ENCODE data around the gene DYNC1H1.
"Not testable (repeated sequence)": the region's sequence is repeated elsewhere in the genome, so short reads cannot be mapped to it uniquely, and the experiment has no call there.

The DYNC1H1 gene

GRCh38 chr14:101963656-101964296 is 597 bp upstream of the DYNC1H1 start:
- no peak for DNase-seq (ENCODE audit: low read depth in 3 of 3)

- DNase-seq (ENCODE audit: low read depth in 3 of 3) = peak in 2 of 3 donors; percentile 30 to 44
Observed at GRCh38 chr14:101965181-101965544, 790 bp downstream of the DYNC1H1 start.

GRCh38 chr14:101965770-101966722 is 1.7 kb downstream of the DYNC1H1 start:
- no peak for DNase-seq (ENCODE audit: low read depth in 3 of 3)

- no peak for DNase-seq (ENCODE audit: low read depth in 3 of 3)
Observed at GRCh38 chr14:101966742-101967141, 2.4 kb downstream of the DYNC1H1 start.

- DNase-seq (ENCODE audit: low read depth in 3 of 3) = no peak
Observed at GRCh38 chr14:101968186-101968585, 3.8 kb downstream of the DYNC1H1 start.

- DNase-seq (ENCODE audit: low read depth in 3 of 3) = no peak
Observed at GRCh38 chr14:101969481-101969880, 5.1 kb downstream of the DYNC1H1 start.

GRCh38 chr14:101970830-101971400 is 6.5 kb downstream of the DYNC1H1 start:
- no peak for DNase-seq (ENCODE audit: low read depth in 3 of 3)

GRCh38 chr14:101971458-101971857 is 7.1 kb downstream of the DYNC1H1 start:
- DNase-seq (ENCODE audit: low read depth in 3 of 3) = not testable (repeated sequence)

GRCh38 chr14:101972126-101972866 is 7.9 kb downstream of the DYNC1H1 start:
- DNase-seq (ENCODE audit: low read depth in 3 of 3) = no peak

- no peak for DNase-seq (ENCODE audit: low read depth in 3 of 3)
Observed at GRCh38 chr14:101973356-101973755, 9.0 kb downstream of the DYNC1H1 start.

- no peak for DNase-seq (ENCODE audit: low read depth in 3 of 3)
Observed at GRCh38 chr14:101975231-101975630, 10.9 kb downstream of the DYNC1H1 start.

- no peak for DNase-seq (ENCODE audit: low read depth in 3 of 3)
Observed at GRCh38 chr14:101977311-101978071, 13.1 kb downstream of the DYNC1H1 start.

GRCh38 chr14:101979666-101980065 is 15.3 kb downstream of the DYNC1H1 start:
- DNase-seq (ENCODE audit: low read depth in 3 of 3) = no peak

GRCh38 chr14:101980251-101980650 is 15.9 kb downstream of the DYNC1H1 start:
- no peak for DNase-seq (ENCODE audit: low read depth in 3 of 3)

- DNase-seq (ENCODE audit: low read depth in 3 of 3) = no peak
Observed at GRCh38 chr14:101980700-101981099, 16.3 kb downstream of the DYNC1H1 start.

GRCh38 chr14:101982621-101983020 is 18.2 kb downstream of the DYNC1H1 start:
- no peak for DNase-seq (ENCODE audit: low read depth in 3 of 3)

- not testable (repeated sequence) for DNase-seq (ENCODE audit: low read depth in 3 of 3)
Observed at GRCh38 chr14:101984831-101985230, 20.5 kb downstream of the DYNC1H1 start.

GRCh38 chr14:101985957-101986356 is 21.6 kb downstream of the DYNC1H1 start:
- no peak for DNase-seq (ENCODE audit: low read depth in 3 of 3)

GRCh38 chr14:101986953-101987352 is 22.6 kb downstream of the DYNC1H1 start:
- DNase-seq (ENCODE audit: low read depth in 3 of 3) = no peak

- no peak for DNase-seq (ENCODE audit: low read depth in 3 of 3)
Observed at GRCh38 chr14:101988377-101988776, 24.0 kb downstream of the DYNC1H1 start.

- DNase-seq (ENCODE audit: low read depth in 3 of 3) = no peak
Observed at GRCh38 chr14:101991352-101991751, 27.0 kb downstream of the DYNC1H1 start.

All from stimulated activated CD4-positive, alpha-beta T cell treated with anti-CD3 and anti-CD28 coated beads, TNF-alpha, amount 100 ng/mL, for 48 hours (primary cell).